Peyer's patch (tissue), 4 donors: ENCODE results near the gene TWSG1.

ENCODE experiments used
- CTCF ChIP-seq, 6 experiments: fragments of 450-650 bp in 4 of 6; fragments of 200-600 bp in 2 of 6; sonication (generic) in 1 of 6; IDR thresholded peaks; one replicate each; pipeline ENCODE4 v1.5.1; 2017 to 2019; ENCODE audit warnings: antibody characterized with exemption in 6 of 6, mild to moderate bottlenecking in 3 of 6, moderate library complexity in 1 of 6
- POLR2A ChIP-seq, 2 donors: fragments of 450-650 bp; IDR thresholded peaks; one replicate each; pipeline ENCODE4 v1.5.1; 2017; ENCODE audit warnings: antibody characterized with exemption in 2 of 2, mild to moderate bottlenecking in 2 of 2, moderate library complexity in 2 of 2

- TF ChIP-seq POLR2A (IDR thresholded peaks at IDR 0.05) (no peak), CTCF (IDR thresholded peaks at IDR 0.05) (no peak)
Measured at GRCh38 chr18:9417073-9417851, 82.7 kb downstream of the TWSG1 start.
